Aorta (tissue), 5 donors: ENCODE data around the gene GLDC. TPM values are rescaled to one million over a fixed set of nuclear protein-coding genes. Genes with fewer than 3 reads are reported as not detected.

Source experiments
- ATAC-seq: fragments of 200-7000 bp; cut with Tn5 transposase; one replicate; pipeline ENCODE4 v1.9.1; 2022; ENCODE audit warnings: moderate library complexity; ENCODE audit not compliant: low FRiP score
- DNase-seq, 2 donors: peaks; one replicate each; pipeline ENCODE4 v3.0.0-alpha.2; 2020
- H3K27ac ChIP-seq, 2 donors: one replicate each; pipeline ENCODE4 v1.5.1; 2013; ENCODE audit warnings: low read length in 2 of 2, mild to moderate bottlenecking in 2 of 2, moderate library complexity in 2 of 2, control low read depth in 1 of 2, inconsistent platforms in 1 of 2, low read depth in 1 of 2
- H3K27me3 ChIP-seq, 2 donors: one replicate each; pipeline ENCODE4 v1.6.1; 2013; ENCODE audit warnings: control low read depth in 1 of 2, low read length in 1 of 2, mild to moderate bottlenecking in 1 of 2, moderate library complexity in 1 of 2; ENCODE audit not compliant: insufficient read depth in 2 of 2, control insufficient read depth in 1 of 2
- H3K36me3 ChIP-seq, 2 donors: one replicate each; pipeline ENCODE4 v1.6.1; 2013; ENCODE audit warnings: control low read depth in 1 of 2, low read length in 1 of 2, mild to moderate bottlenecking in 1 of 2; ENCODE audit not compliant: insufficient read depth in 2 of 2, control insufficient read depth in 1 of 2
- H3K4me1 ChIP-seq, 2 donors: one replicate each; pipeline ENCODE4 v1.6.1; 2013; ENCODE audit warnings: low read length in 2 of 2, control low read depth in 1 of 2, mild to moderate bottlenecking in 1 of 2, moderate library complexity in 1 of 2; ENCODE audit not compliant: insufficient read depth in 2 of 2, control insufficient read depth in 1 of 2
- H3K4me3 ChIP-seq, 2 donors: one replicate each; pipeline ENCODE4 v1.5.1; 2013; ENCODE audit warnings: low read length in 2 of 2, control low read depth in 1 of 2, mild to moderate bottlenecking in 1 of 2
- H3K9me3 ChIP-seq: one replicate; pipeline ENCODE4 v1.6.1; 2013; ENCODE audit warnings: mild to moderate bottlenecking, low read length; ENCODE audit not compliant: control insufficient read depth
- WGBS, 2 donors: extraction: QIAGEN DNeasy Blood & Tissue Kit; methylation state at CpG; one replicate each; pipeline ENCODE4 v1.1.7; 2013; 5-methylcytosine and 5-hydroxymethylcytosine counted together
- intact Hi-C, 2 donors: fragments of 100-400 bp; cut with DNase I; formaldehyde crosslinking; loops; one replicate each; pipeline versions ENCODE4 v1.14.2 to v1.15.0; 2022
- polyA plus RNA-seq, 2 donors: library from polyadenylated mRNA; stranded (reverse); fragments of 200-250 nt; gene quantifications; one replicate each; pipeline ENCODE4 v1.2.3, GENCODE V29; 2013
- total RNA-seq, 2 donors: library from RNA; stranded (reverse); fragmentation: NEBNext Ultra II Directional; extraction: Animal tissue kit (Norgen Biotek cat#: 25700); gene quantifications; one replicate each; pipeline ENCODE4 v1.2.1, GENCODE V29; 2021
- donor health status: healthy with polysubstance abuse.
- donor health status: Bipolar disorder and iron deficiency.
- donor health status: DM: no; HTN: no; CAD: no.
- donor health status: DM: no; HTN: no; CAD: no.
- donor health status: DM: yes; HTN: yes; CAD: no.

GLDC gene
- total and polyA plus RNA-seq, 4 donors = 0.26 to 1.4 (median 0.56) TPM

DNA sequence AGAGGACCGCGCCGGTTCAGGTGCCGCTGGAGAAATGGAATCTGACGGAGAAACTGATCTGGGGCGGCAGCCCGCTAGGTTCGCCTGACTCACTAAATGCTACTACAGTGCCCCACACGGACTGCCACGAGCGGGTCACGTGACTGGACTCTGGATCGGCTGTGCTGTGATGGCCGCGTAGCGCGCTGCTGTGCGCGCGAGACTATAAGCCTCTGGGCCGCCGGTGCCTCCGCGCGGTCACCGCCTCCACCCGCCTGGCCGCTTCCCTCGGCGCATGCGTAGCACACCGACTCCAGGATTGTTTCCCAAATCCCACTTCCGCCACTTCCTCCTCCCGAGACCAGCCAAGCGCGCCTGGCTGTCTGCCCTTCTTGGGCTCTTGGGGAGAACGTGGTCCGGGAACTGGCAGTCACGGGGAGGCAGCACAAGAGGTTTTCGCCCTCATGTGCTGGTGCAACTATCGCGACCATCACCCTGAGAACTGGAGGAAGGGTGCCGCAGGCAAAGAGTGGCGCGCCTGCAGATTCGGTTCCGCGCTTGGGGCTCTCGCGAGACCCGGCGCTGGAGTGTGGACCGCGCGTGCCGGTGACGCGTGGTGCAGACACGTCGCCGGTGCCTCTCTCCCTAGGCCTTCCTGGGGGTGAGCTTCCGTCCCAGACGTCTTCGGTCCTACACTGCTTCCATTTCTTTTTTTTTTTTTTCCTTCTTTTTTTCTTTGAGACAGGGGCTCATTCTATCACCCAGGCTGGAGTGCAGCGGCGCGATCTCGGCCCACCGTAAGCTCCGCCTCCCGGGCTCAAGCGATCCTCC, 35.8 kb upstream of the GLDC start:
- Histone ChIP-seq H3K9me3 (no peaks in the 10 kb centered on the region), H3K4me1 (no peaks in the 10 kb centered on the region), H3K36me3 (no peaks in the 10 kb centered on the region), H3K27me3 (no peaks in the 10 kb centered on the region), H3K27ac (peak overlapping the region; percentile 88 to 95), H3K4me3 (peak overlapping the region; percentile 49 to 72)
- peak; percentile 98 to 99 for DNase-seq
- intact Hi-C loops = loop anchor here in 1 of 2 donors (1.0 to 10.0 kb wide), 3 partner anchors 77 to 327 kb away; partner anchors contain the start of gene UHRF2
- 0% methylated on average over 71 to 72 of the region's 72 CpGs for WGBS, 2 donors
- ATAC-seq = peak; percentile 99

DNA sequence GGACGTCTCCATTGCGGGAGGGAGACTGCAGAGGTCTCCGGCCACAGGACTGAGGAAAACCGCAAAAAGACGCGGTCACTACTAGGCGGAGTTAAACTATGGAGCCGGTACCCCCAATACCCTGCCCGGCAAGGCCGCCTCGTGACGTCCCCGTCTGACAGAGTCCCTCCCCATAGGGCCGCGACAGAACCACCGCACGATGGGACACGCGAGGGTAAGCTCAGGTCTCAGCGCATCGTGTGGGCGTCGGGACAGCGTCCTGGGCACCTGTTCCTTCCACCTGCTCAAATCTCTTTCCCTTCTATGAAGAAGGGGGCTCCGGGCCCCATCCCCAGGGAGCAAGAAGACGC, 35.2 kb upstream of the GLDC start:
- 0 to 1% methylated on average over 26 of the region's 26 CpGs for WGBS, 2 donors
- H3K36me3 ChIP-seq = no peaks in the 10 kb centered on the region
- DNase-seq (peak; percentile 84 to 87), ATAC-seq (peak; percentile 80)
- H3K27ac ChIP-seq = peak overlapping the region; percentile 62 to 80
- no peaks in the 10 kb centered on the region for H3K4me1 ChIP-seq
- H3K4me3 ChIP-seq = peak overlapping the region; percentile 29 to 47
- H3K9me3 ChIP-seq = no peaks in the 10 kb centered on the region
- H3K27me3 ChIP-seq = no peaks in the 10 kb centered on the region
- intact Hi-C loops = loop anchor here in 1 of 2 donors (1.0 to 10.0 kb wide), 3 partner anchors 78 to 326 kb away; partner anchors contain the start of gene UHRF2

DNA sequence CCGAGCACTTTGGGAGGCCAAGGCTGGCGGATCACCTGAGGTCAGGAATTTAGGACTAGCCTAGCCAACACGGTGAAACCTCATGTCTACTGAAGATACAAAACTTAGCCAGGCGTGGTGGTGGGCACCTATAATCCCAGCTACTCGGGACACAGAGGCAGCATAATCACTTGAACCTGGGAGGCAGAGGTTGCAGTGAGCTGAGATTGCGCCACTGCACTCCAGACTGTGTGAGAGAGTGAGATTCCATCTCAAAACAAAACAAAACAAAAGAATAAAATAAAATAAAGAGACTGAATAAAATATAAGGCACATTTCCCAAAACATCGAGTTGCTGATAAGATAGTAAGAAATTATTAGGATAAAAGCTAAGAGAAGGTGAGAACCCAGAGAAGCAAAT, 32.3 kb upstream of the GLDC start:
- no peaks in the 10 kb centered on the region for H3K27me3 ChIP-seq
- DNase-seq (no peak), ATAC-seq (no peak)
- no peaks in the 10 kb centered on the region for H3K36me3 ChIP-seq
- intact Hi-C loops = no loop called here
- no peaks in the 10 kb centered on the region for H3K4me1 ChIP-seq
- no peaks in the 10 kb centered on the region for H3K9me3 ChIP-seq
- WGBS, 2 donors = 77 to 81% methylated on average over 7 of the region's 7 CpGs
- no peak overlapping the region for H3K4me3 ChIP-seq
- H3K27ac ChIP-seq = no peak overlapping the region

DNA sequence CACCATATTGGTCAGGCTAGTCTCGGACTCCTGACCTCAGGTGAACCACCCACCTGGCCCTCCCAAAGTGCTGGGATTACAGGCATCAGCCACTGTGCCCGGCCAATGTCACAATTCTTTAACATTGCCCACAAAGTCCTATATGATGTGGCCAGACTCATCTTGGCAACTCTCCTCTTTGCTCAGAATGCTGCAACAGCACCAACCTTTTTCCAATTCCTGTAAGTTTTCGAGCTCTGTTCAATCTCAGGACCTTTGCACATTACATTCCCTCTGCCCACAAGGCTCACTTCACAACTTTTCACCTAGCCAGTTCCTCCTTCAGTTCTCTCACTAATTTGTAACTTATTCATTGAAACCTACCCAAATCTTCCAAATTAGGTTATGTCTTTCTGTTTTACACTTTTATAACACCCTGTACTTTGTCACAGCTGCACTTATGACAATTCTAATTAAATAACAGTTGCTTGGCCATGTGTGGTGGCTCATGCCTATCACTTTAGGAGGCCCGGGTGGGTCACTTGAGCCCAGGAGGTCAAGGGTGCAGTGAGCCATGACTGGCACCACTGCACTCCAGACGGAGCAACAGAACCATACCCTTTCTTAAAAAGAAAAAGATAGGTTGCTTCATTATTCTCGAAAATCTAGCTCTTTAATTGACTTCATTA, 30.9 kb upstream of the GLDC start:
- no peaks in the 10 kb centered on the region for H3K27me3 ChIP-seq
- H3K4me3 ChIP-seq = no peak overlapping the region
- WGBS, 2 donors = 77 to 86% methylated on average over 6 of the region's 6 CpGs
- intact Hi-C loops = no loop called here
- H3K9me3 ChIP-seq = no peaks in the 10 kb centered on the region
- H3K36me3 ChIP-seq = no peaks in the 10 kb centered on the region
- ATAC-seq (no peak), DNase-seq (no peak)
- no peaks in the 10 kb centered on the region for H3K4me1 ChIP-seq
- H3K27ac ChIP-seq = no peak overlapping the region

DNA sequence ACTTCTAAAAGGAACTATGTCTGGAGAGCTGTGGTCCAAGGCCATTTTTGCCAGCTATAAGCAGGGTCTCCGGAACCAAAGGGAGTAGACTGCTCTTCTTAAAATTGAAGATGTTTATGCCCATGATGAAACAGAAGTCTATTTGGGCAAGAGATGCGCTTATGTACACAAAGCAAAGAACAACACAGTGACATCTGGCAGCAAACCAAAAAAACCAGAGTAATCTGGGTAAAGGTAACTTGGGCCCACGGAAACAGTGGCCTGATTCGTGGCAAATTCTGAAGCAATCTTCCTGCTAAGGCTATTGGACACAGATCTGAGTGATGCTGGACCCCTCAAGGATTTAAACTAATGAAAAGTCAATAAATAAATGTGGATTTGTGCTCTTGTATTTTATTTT, 29.7 kb upstream of the GLDC start:
- DNase-seq (no peak), ATAC-seq (no peak)
- intact Hi-C loops = no loop called here
- Histone ChIP-seq H3K27ac (no peak overlapping the region), H3K9me3 (no peaks in the 10 kb centered on the region), H3K4me3 (no peak overlapping the region), H3K27me3 (no peaks in the 10 kb centered on the region), H3K36me3 (no peaks in the 10 kb centered on the region), H3K4me1 (no peaks in the 10 kb centered on the region)
- 91 to 95% methylated on average over 4 of the region's 4 CpGs for WGBS, 2 donors

DNA sequence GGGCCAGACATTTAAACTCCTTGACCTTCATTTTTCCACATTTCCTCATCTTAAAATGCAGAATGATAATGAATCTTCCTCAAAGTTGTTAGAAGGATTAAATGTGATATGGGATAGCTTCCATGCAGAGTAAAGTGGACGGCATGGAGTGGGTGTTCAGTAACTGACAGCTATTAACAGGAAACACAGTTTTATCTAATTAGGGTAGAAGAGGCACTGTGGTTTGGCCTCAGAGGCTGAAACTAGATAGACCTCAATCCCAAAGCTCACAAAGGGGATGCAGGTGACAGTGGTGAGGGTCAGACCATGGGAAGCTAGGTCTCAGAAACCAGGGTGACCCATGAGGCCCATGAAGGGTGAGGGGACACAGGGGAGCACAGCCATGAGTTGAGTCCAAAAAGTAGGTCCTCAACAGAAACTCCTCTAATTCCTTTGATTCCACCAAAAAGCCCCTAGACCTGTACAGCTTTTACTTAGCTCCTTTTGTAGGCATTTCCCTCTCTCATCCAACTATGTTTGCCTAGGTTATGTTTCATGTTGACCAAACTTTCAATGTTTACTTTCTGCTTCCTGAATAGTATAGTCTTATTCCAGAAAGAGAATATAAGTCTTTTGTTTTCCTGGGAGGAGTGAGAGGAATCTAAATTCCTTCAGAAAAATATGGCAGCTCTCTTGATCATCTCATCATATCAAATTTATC, 27.9 kb upstream of the GLDC start:
- intact Hi-C loops = no loop called here

DNA sequence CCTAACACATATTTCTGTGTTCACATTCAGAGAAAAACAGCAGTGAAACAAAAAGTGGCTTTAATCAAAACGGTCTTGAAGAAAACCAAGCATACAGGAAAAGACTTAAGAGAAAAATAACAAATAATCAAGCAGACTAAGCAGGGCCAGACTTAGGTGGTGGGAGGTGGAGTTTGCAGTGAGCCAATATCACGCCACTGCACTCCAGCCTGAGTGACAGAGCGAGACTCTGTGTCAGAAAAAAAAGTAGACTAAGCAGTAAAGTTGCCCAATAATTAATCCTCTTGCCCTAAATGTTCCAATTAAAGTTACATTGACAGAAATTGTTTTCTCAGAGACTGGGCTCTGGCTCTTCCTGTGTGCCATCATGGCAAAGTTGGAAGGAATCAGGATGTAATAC, 26.6 kb upstream of the GLDC start:
- ATAC-seq = no peak
- no peak for DNase-seq
- Histone ChIP-seq H3K4me1 (no peaks in the 10 kb centered on the region), H3K36me3 (no peaks in the 10 kb centered on the region), H3K4me3 (no peak overlapping the region), H3K9me3 (no peaks in the 10 kb centered on the region), H3K27ac (no peak overlapping the region), H3K27me3 (no peaks in the 10 kb centered on the region)
- intact Hi-C loops = no loop called here
- WGBS, 2 donors = 60 to 70% methylated on average over 3 of the region's 3 CpGs

More for the DNA sequence above, 27.9 kb upstream of the GLDC start:
- Histone ChIP-seq H3K27ac (no peak overlapping the region), H3K4me3 (no peak overlapping the region), H3K4me1 (no peaks in the 10 kb centered on the region), H3K27me3 (no peaks in the 10 kb centered on the region), H3K36me3 (no peaks in the 10 kb centered on the region), H3K9me3 (no peaks in the 10 kb centered on the region)
- WGBS, 2 donors = 72 to 81% methylated on average over 1 of the region's 1 CpG
- DNase-seq (no peak), ATAC-seq (no peak)

DNA sequence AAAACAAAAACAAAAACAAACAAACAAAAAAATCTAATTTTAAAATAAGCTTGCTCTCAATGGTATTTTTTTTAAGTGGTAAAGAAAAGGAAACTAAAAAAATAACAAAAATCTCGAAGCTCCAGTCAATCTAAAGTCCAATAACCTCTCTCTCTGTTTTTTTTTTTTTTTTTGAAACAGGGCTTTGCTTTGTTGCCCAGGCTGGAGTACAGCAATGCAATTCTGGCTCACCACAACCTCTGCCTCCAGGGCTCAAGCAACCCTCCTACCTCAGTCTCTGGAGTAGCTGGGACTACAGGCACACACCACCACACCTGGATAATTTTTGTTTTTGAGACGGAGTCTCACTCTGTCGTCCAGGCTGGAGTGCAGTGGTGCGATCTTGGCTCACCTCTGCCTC, 25.9 kb upstream of the GLDC start:
- H3K4me1 ChIP-seq = no peaks in the 10 kb centered on the region
- DNase-seq (no peak), ATAC-seq (no peak)
- 78% methylated on average over 4 of the region's 4 CpGs for WGBS, 2 donors
- no peaks in the 10 kb centered on the region for H3K9me3 ChIP-seq
- H3K27ac ChIP-seq = no peak overlapping the region
- H3K27me3 ChIP-seq = no peaks in the 10 kb centered on the region
- H3K36me3 ChIP-seq = no peaks in the 10 kb centered on the region
- intact Hi-C loops = no loop called here
- H3K4me3 ChIP-seq = no peak overlapping the region
